KMS-11 (cell line): ENCODE results near the gene PAQR4.
A peak's percentile ranks its signal among the peaks of the same experiment; 100 is the strongest.

Experiments
- H2AFZ ChIP-seq: fragments of 200-600 bp; sonication (generic); 2 replicates; pipeline ENCODE4 v1.6.1; 2016; ENCODE audit warnings: antibody characterized with exemption, mixed run types, low read depth
- H3K27ac ChIP-seq: fragments of 200-600 bp; sonication (generic); 2 replicates; pipeline ENCODE4 v1.6.1; 2016; ENCODE audit warnings: mild to moderate bottlenecking, mixed run types
- H3K27me3 ChIP-seq: fragments of 200-600 bp; sonication (generic); 2 replicates; pipeline ENCODE4 v1.6.1; 2017; ENCODE audit warnings: mild to moderate bottlenecking, low read depth, mixed run types, moderate library complexity; ENCODE audit not compliant: insufficient read depth
- H3K36me3 ChIP-seq: fragments of 200-600 bp; sonication (generic); 2 replicates; pipeline ENCODE4 v1.6.1; 2017; ENCODE audit warnings: mild to moderate bottlenecking, mixed run types; ENCODE audit not compliant: insufficient read depth
- H3K4me1 ChIP-seq: fragments of 200-600 bp; sonication (generic); 2 replicates; pipeline ENCODE4 v1.6.1; 2016; ENCODE audit warnings: mild to moderate bottlenecking, low read depth, mixed run types; ENCODE audit not compliant: poor library complexity, severe bottlenecking
- H3K4me2 ChIP-seq: fragments of 200-600 bp; sonication (generic); 2 replicates; pipeline ENCODE4 v1.7.0; 2016; ENCODE audit warnings: mild to moderate bottlenecking, mixed run types
- H3K4me3 ChIP-seq: fragments of 200-600 bp; sonication (generic); IDR thresholded peaks from 2 replicates; pipeline ENCODE4 v1.6.1; 2017; ENCODE audit warnings: low read depth, low read length, mixed read lengths; ENCODE audit not compliant: insufficient read depth
- H3K79me2 ChIP-seq: fragments of 200-600 bp; sonication (generic); 2 replicates; pipeline ENCODE4 v1.6.1; 2016; ENCODE audit warnings: low read depth, mixed run types; ENCODE audit not compliant: insufficient read depth
- H3K9ac ChIP-seq: fragments of 200-600 bp; sonication (generic); 2 replicates; pipeline ENCODE4 v1.6.1; 2016; ENCODE audit warnings: mild to moderate bottlenecking, mixed run types
- H4K20me1 ChIP-seq: fragments of 200-600 bp; sonication (generic); 2 replicates; pipeline ENCODE4 v1.6.1; 2016; ENCODE audit warnings: mild to moderate bottlenecking, mixed run types; ENCODE audit not compliant: insufficient read depth
- TF ChIP-seq, protein P1 (sequence below): fragments of 200-600 bp; sonication (generic); conservative IDR thresholded peaks from 2 replicates; pipeline ENCODE4 v1.6.1; 2017; ENCODE audit warnings: low read depth, mild to moderate bottlenecking, antibody characterized with exemption, low read length, moderate library complexity, mixed read lengths

PAQR4 gene

DNA sequence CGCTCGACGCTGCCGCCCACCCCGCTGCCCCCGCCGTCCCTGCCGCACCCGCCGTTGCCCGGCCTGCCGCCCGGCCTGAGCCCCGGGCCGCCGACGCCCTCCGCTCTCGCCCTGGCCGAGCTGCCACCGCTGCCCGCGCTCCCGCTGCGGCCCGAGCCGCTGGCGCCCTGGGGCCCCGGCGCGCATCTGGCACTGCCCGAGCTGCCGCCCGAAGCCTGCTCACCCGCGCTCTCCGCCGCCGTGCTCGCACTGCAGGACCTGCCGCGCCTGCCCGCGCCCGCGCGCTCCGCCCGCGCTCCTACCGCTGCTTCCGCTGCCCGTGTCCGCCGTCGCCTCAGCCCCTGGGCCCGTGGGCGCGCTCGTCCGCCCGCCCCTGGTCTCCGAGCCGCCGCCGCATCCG, 35.2 kb downstream of the PAQR4 start:
- TF ChIP-seq, protein P1, sequence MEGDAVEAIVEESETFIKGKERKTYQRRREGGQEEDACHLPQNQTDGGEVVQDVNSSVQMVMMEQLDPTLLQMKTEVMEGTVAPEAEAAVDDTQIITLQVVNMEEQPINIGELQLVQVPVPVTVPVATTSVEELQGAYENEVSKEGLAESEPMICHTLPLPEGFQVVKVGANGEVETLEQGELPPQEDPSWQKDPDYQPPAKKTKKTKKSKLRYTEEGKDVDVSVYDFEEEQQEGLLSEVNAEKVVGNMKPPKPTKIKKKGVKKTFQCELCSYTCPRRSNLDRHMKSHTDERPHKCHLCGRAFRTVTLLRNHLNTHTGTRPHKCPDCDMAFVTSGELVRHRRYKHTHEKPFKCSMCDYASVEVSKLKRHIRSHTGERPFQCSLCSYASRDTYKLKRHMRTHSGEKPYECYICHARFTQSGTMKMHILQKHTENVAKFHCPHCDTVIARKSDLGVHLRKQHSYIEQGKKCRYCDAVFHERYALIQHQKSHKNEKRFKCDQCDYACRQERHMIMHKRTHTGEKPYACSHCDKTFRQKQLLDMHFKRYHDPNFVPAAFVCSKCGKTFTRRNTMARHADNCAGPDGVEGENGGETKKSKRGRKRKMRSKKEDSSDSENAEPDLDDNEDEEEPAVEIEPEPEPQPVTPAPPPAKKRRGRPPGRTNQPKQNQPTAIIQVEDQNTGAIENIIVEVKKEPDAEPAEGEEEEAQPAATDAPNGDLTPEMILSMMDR, result no peak
- Histone ChIP-seq H3K4me2 (no peak overlapping the region), H3K79me2 (no peaks in the 10 kb centered on the region), H3K27ac (no peak overlapping the region), H3K36me3 (no peaks in the 10 kb centered on the region), H4K20me1 (no peaks in the 10 kb centered on the region), H3K27me3 (peaks cover 58% of the 10 kb centered on the region), H3K9ac (no peak overlapping the region), H3K4me3 (no peak overlapping the region), H3K4me1 (peaks cover 33% of the 10 kb centered on the region), H2AFZ (no peak overlapping the region)

DNA sequence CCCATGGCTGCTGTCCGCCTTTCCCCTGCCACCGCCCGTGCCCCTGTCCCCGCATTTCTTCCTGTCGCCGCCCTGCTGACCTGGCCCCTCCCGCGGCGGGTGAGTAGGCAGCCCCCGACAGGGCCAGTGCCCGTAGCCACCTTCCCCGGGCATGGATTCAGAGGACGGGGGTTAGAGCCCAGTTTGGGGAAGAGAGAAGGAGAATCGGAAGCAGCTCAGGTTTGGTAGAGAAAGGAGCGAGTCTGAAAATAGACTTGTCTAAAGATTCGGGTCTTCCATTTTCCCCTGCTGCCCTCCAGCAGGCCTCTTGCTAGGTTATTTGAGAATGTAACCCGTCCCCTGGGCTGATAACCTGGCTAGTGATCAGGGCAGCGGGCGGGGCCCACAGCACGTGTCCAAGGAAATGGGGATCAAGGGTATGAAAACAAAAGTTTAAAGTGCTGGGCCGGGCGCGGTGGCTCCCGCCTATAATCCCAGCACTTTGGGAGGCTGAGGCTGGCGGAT, 35.7 kb downstream of the PAQR4 start:
- Histone ChIP-seq H4K20me1 (no peaks in the 10 kb centered on the region), H3K4me1 (peaks cover 33% of the 10 kb centered on the region), H2AFZ (peak overlapping the region; percentile 66), H3K36me3 (no peaks in the 10 kb centered on the region), H3K27ac (no peak overlapping the region), H3K79me2 (no peaks in the 10 kb centered on the region), H3K4me2 (peak overlapping the region; percentile 82), H3K4me3 (no peak overlapping the region), H3K27me3 (peaks cover 58% of the 10 kb centered on the region), H3K9ac (no peak overlapping the region)
- TF ChIP-seq, protein P1, result no peak

- Histone ChIP-seq H3K4me3 (no peak overlapping the region), H2AFZ (peak overlapping the region; percentile 14; the same call in 1 of the 2 replicates), H3K9ac (no peak overlapping the region), H3K4me1 (peaks cover 41% of the 10 kb centered on the region), H3K79me2 (no peaks in the 10 kb centered on the region), H3K27me3 (peaks cover 57% of the 10 kb centered on the region), H3K4me2 (peak overlapping the region; percentile 43), H4K20me1 (no peaks in the 10 kb centered on the region), H3K27ac (no peak overlapping the region; the same call in 1 of the 2 replicates), H3K36me3 (no peaks in the 10 kb centered on the region)
- TF ChIP-seq, protein P1, result no peak
Observed at GRCh38 chr16:3007059-3007956, 38.2 kb downstream of the PAQR4 start.

- Histone ChIP-seq H3K4me3 (no peak overlapping the region), H3K27ac (no peak overlapping the region), H4K20me1 (no peaks in the 10 kb centered on the region), H3K36me3 (no peaks in the 10 kb centered on the region), H2AFZ (no peak overlapping the region), H3K4me2 (peak overlapping the region; percentile 43; the same call in 1 of the 2 replicates), H3K9ac (no peak overlapping the region), H3K27me3 (peaks cover 58% of the 10 kb centered on the region), H3K79me2 (no peaks in the 10 kb centered on the region), H3K4me1 (peaks cover 49% of the 10 kb centered on the region)
- TF ChIP-seq, protein P1, result no peak
Observed at GRCh38 chr16:3007957-3008689, 39.0 kb downstream of the PAQR4 start.
